Activated naive CD4-positive, alpha-beta T cell treated with anti-CD3 and anti-CD28 coated beads for 36 hours (primary cell): Measurements from ENCODE around the gene GALNT18. TPM values are rescaled to one million over a fixed set of nuclear protein-coding genes. Genes with fewer than 3 reads are reported as not detected.

ENCODE experiments used
- CTCF ChIA-PET: fragments of 350-600 bp; sonication (Branson Sonifier 250); formaldehyde crosslinking; loops from one replicate; lab custom pipeline; 2021; ENCODE audit warnings: antibody characterized with exemption; lab: Charles Lee
- DNase-seq: peaks from one replicate; pipeline ENCODE4 v3.0.0-alpha.2; 2020
- H3K27ac Mint-ChIP-seq: one replicate; pipeline ENCODE4 v1.8.0; 2021; ENCODE audit warnings: mild to moderate bottlenecking, mixed read lengths
- H3K27me3 Mint-ChIP-seq: one replicate; pipeline ENCODE4 v1.8.0; 2021; ENCODE audit warnings: low read depth, mixed read lengths
- H3K36me3 Mint-ChIP-seq: one replicate; pipeline ENCODE4 v1.8.0; 2021; ENCODE audit warnings: low read depth, mixed read lengths
- H3K4me1 Mint-ChIP-seq: one replicate; pipeline ENCODE4 v1.8.0; 2021; ENCODE audit warnings: low read depth, mixed read lengths
- H3K4me3 Mint-ChIP-seq: one replicate; pipeline ENCODE4 v1.8.0; 2021; ENCODE audit warnings: mild to moderate bottlenecking, moderate library complexity, mixed read lengths
- H3K9me3 Mint-ChIP-seq: one replicate; pipeline ENCODE4 v1.8.0; 2021; ENCODE audit warnings: mixed read lengths
- intact Hi-C: fragments of 100-400 bp; cut with micrococcal nuclease; formaldehyde crosslinking; loops from one replicate; pipeline ENCODE4 v1.15.1; 2023
- total RNA-seq, 2 experiments: library from RNA; stranded (reverse); gene quantifications; one replicate each; pipeline ENCODE4 v1.2.3, GENCODE V29; 2021

The GALNT18 gene
- total RNA-seq, 2 experiments from 2014 or later: 4.3 to 4.7 TPM

DNA sequence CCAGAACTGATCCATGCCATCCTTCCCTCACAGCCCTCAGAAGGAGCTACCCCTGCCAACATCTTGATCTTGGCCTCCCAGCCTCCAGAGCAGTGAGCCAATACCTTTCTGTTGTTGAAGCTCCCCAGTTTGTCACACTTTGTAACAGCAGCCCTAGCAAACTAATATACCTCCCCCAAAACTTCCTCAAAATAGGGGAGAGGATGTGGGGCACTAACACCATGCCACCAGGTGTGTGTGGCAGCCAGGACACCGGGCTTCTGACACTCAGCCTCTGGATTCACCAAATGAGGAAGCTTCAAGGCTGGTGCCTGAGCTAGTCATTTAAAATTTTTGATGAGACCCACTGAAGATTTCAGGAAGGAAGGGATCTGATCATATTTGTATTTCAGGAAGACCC is 353.7 kb downstream of the GALNT18 start:
- Mint-ChIP-seq H3K27ac (no peak overlapping the region), H3K27me3 (peaks cover 3% of the 10 kb centered on the region), H3K36me3 (no peaks in the 10 kb centered on the region), H3K9me3 (no peaks in the 10 kb centered on the region), H3K4me1 (no peaks in the 10 kb centered on the region), H3K4me3 (no peak overlapping the region)
- CTCF ChIA-PET: interaction anchor here (1.0 to 1.6 kb wide), 2 partner anchors 225 to 233 kb away, joined by 4 to 5 read pairs; no protein-coding TSS in a partner anchor
- intact Hi-C loops: loop anchor here (5.0 to 10.0 kb wide), 3 partner anchors 336 to 517 kb away; no protein-coding TSS in a partner anchor
- DNase-seq: no peak

DNA sequence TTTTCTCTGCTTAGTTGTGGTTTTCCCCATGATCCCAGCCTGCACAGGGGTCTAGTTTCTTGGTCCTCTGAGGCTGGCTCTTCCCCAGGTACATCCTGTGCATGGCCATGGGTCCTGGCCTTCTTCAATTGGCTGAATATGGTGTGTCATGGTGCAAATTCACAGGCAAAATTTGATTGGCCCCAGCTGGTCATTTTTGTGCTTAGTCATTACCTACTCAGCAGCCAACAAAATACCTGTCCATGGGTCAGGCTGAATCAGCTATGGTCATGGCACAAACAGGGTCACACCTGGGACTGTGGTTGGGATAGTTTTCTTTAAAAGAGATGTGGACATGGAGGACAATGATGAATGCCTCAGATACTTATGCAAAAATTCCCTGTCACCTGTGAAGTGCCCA is 354.5 kb downstream of the GALNT18 start:
- Mint-ChIP-seq H3K27ac (no peak overlapping the region), H3K9me3 (no peaks in the 10 kb centered on the region), H3K27me3 (no peaks in the 10 kb centered on the region), H3K4me1 (no peaks in the 10 kb centered on the region), H3K4me3 (no peak overlapping the region), H3K36me3 (no peaks in the 10 kb centered on the region)
- intact Hi-C loops: loop anchor here (5.0 to 10.0 kb wide), 3 partner anchors 335 to 517 kb away; no protein-coding TSS in a partner anchor
- no peak for DNase-seq
- CTCF ChIA-PET: interaction anchor here (0.9 to 1.7 kb wide), 4 partner anchors 9 to 240 kb away, joined by 3 to 14 read pairs (median 3); no protein-coding TSS in a partner anchor

DNA sequence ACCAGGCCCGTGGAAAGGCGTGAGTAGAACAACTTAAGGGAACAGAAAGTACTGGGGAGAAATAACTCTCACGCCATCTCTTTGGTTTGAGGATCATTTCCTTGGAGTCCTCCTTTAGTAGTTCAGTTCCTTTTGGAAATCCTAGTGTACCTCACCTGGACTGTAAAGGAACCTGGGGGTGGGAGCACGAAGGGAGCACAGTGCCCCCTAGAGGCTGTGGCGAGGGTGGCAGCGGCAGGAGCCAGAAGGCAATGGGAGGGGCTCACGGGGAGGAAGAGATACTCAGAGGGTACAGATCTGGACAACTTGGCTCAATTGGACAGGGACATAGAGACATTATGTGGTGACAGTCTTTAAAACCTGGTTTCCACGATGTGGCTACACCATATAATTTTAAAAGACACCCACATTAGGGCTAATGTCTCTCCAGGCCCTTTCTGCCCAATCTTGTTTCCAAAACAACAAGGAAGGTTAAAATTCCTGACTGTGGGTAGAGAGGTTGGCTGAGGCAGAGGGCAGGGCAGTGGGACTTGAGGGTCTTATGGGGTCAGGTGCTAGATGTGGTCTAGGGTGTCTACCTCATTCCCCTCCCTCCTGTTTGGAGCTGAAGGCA is 355.7 kb downstream of the GALNT18 start:
- CTCF ChIA-PET: interaction anchor here (0.7 to 1.7 kb wide), 5 partner anchors 108 to 778 kb away, joined by 3 to 14 read pairs (median 4); no protein-coding TSS in a partner anchor
- no peak overlapping the region for H3K27ac Mint-ChIP-seq

DNA sequence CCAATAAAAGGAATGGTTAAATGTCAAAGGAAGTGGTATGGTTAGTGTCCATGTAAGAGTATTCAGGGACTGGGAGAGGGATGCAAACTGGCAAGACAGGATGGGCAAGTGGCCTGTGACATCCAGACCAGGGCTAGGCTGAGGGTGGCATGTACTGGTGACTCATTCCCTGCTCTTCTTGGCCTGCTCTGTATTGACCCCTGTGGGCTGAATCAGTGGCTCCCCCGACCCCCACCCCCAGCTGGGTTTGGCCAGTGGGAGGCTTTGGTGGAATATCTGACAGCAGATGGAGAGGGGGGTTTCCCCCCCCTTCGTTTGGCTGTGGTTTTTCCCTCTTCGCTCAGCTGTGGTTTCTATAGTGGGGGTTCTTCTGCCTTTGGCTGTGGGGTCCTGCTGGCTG is 356.5 kb downstream of the GALNT18 start:
- no peak for DNase-seq
- H3K27ac Mint-ChIP-seq: no peak overlapping the region
- no peaks in the 10 kb centered on the region for H3K27me3 Mint-ChIP-seq
- H3K9me3 Mint-ChIP-seq: no peaks in the 10 kb centered on the region
- no peaks in the 10 kb centered on the region for H3K4me1 Mint-ChIP-seq
- H3K4me3 Mint-ChIP-seq: no peak overlapping the region
- CTCF ChIA-PET: interaction anchor here (0.7 to 1.1 kb wide), 2 partner anchors 228 to 238 kb away, joined by 3 to 6 read pairs; no protein-coding TSS in a partner anchor
- no peaks in the 10 kb centered on the region for H3K36me3 Mint-ChIP-seq
- intact Hi-C loops: loop anchor here (5.0 to 10.0 kb wide), 3 partner anchors 333 to 519 kb away; no protein-coding TSS in a partner anchor

More for the DNA sequence above, 355.7 kb downstream of the GALNT18 start:
- peak; percentile 79 for DNase-seq
- H3K27me3 Mint-ChIP-seq: no peaks in the 10 kb centered on the region
- no peaks in the 10 kb centered on the region for H3K4me1 Mint-ChIP-seq
- no peaks in the 10 kb centered on the region for H3K9me3 Mint-ChIP-seq
- no peaks in the 10 kb centered on the region for H3K36me3 Mint-ChIP-seq
- H3K4me3 Mint-ChIP-seq: no peak overlapping the region
- intact Hi-C loops: loop anchor here (1.0 to 10.0 kb wide), 5 partner anchors 229 to 519 kb away; no protein-coding TSS in a partner anchor

DNA sequence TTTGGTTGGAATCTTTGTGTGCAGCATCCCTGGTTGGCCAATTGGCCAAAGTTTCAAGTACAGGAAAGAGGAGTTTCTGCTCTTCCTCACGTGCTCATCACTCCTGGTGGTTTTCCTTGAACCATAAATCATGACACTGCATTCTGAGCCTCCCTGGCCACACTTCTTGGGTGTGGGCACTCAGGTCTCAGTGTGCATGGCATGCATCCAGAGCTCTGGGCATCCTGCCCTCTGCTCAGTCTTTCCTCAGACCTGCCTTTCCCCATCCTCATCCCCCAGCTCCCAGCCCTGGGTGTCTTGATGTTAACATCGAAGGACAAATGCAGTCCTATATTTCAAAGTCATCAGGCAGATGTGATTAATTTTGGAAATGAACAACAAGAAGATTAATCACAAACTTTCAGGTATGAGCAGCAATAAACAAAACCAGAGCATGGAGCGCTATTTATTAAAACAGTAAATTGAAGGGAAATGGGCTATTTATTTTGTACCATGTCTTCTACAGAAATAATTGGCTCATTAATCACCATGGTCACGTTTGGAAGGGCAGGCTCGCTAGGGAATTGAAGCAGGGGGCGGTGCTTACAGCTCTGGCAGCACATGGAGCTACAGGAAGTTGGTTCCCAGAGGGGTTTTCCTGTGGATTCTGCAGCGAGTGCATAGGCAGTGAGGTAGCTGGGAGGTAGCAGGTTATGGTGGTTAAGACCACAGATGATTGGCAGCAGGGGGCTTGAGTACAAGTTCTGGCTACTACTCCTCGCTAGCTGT is 358.4 kb downstream of the GALNT18 start:
- Mint-ChIP-seq H3K4me3 (no peak overlapping the region), H3K36me3 (no peaks in the 10 kb centered on the region), H3K27ac (no peak overlapping the region), H3K27me3 (no peaks in the 10 kb centered on the region), H3K4me1 (no peaks in the 10 kb centered on the region), H3K9me3 (no peaks in the 10 kb centered on the region)
- CTCF ChIA-PET: interaction anchor here (0.9 to 1.0 kb wide), 2 partner anchors 225 to 684 kb away, joined by 3 to 4 read pairs; no protein-coding TSS in a partner anchor
- intact Hi-C loops: loop anchor here (10.0 kb wide), 1 partner anchor 521 kb away; no protein-coding TSS in a partner anchor
- DNase-seq: no peak

DNA sequence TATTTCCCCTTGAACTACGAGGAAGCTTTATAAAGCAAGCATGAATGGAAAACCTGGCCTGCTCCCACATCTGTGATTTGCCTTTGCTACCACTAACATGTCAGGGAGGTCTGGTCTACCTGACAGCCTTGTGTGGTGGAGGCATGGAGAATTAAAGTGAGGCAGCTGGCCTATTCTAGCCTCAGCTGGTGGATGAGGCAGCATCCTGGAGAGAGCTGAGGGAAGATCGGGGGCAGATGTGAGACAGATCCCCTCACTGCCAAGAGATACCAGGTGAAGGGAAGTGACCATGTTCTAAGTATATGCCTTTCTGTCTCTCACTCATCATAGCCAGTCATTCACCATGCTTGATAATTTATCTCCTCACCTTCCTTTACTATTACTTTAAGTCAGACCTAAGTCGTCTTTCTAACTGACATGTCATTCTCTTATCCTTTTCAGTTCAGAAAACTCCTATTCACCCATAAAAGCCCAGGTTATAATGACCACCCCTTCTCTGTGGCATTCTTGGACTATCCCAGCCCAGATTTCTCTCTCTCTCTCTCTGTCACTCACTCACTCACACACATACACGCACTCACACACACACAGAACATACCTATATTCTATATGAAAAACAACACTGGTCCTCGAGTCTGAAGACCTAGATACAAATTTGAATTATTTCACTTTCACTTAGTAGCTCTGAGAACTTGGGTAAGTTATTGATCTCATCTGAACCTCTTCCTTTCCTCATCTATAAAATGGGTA is 359.5 kb downstream of the GALNT18 start:
- Mint-ChIP-seq H3K27ac (no peak overlapping the region), H3K9me3 (no peaks in the 10 kb centered on the region), H3K4me1 (no peaks in the 10 kb centered on the region), H3K4me3 (no peak overlapping the region), H3K27me3 (no peaks in the 10 kb centered on the region), H3K36me3 (no peaks in the 10 kb centered on the region)
- DNase-seq: no peak
- CTCF ChIA-PET: interaction anchor here (0.6 to 1.5 kb wide), 4 partner anchors 14 to 686 kb away, joined by 3 to 7 read pairs (median 4); no protein-coding TSS in a partner anchor
- intact Hi-C loops: loop anchor here (10.0 kb wide), 1 partner anchor 522 kb away; no protein-coding TSS in a partner anchor

DNA sequence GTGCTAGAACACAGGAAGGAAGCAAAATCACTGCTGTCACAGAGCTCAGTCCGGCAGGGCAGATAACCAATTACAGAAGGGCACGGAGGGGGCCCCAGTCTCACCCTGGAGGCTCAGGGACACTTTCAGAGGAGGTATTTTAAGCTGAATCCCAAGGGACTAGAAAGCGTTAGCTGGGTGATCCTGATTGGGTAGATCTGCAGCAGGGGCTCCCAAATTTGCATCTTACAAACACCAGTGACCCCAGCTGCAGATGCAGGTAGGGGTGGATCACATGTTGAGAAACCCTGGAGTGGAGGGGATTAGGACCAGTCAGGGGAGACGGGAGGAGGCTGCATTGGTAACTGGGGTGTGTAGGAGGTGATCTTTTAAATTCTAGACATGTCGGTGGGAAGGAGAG is 360.2 kb downstream of the GALNT18 start:
- H3K27ac Mint-ChIP-seq: no peak overlapping the region
- CTCF ChIA-PET: interaction anchor here (1.5 kb wide), 1 partner anchor 233 kb away, joined by 7 read pairs; no protein-coding TSS in a partner anchor

DNA sequence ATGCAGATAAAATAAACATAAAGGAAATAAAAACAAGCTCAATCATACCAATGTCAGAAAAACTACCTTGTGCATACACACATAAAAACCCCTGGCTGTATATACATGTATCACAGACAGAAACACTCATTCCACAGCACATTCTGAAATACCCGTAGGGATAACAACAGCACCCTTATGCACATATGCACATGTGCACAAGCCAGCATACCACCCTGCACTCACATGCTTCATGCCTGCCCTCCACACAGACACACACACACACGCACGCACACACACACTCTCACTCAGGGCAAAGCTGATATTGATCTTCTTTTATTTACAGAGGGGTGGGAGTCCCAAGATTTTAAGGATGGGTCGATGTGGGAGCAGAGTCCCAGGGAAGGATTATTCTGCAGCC is 360.9 kb downstream of the GALNT18 start:
- intact Hi-C loops: loop anchor here (10.0 kb wide), 1 partner anchor 524 kb away; no protein-coding TSS in a partner anchor
- no peak overlapping the region for H3K4me3 Mint-ChIP-seq

More for the DNA sequence above, 360.2 kb downstream of the GALNT18 start:
- H3K36me3 Mint-ChIP-seq: no peaks in the 10 kb centered on the region
- H3K27me3 Mint-ChIP-seq: no peaks in the 10 kb centered on the region
- H3K4me3 Mint-ChIP-seq: no peak overlapping the region
- H3K4me1 Mint-ChIP-seq: no peaks in the 10 kb centered on the region
- no peaks in the 10 kb centered on the region for H3K9me3 Mint-ChIP-seq
- intact Hi-C loops: loop anchor here (10.0 kb wide), 1 partner anchor 523 kb away; no protein-coding TSS in a partner anchor
- DNase-seq: no peak

DNA sequence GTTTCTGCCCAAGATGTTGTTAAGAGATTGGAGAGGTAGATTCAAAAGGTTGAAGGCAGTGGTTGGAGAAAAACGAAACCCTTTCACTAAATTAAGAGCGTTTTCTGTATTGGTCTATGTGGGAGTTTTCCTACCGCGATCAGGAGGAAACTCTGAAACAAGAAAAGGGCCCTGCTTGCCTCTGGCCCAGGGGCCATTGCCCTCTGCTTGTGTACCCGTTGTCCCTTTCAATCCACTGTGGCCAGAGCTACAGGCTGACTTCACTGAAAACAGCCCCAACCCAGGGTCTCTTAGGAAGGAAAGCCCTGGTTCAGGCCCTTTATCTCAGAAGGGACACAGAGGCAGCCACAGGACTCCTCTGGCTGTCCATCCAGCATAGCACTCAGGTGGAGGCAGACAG is 367.8 kb downstream of the GALNT18 start:
- H3K4me1 Mint-ChIP-seq: no peaks in the 10 kb centered on the region
- H3K36me3 Mint-ChIP-seq: no peaks in the 10 kb centered on the region
- DNase-seq: no peak
- H3K27me3 Mint-ChIP-seq: no peaks in the 10 kb centered on the region
- no peak overlapping the region for H3K27ac Mint-ChIP-seq
- intact Hi-C loops: no loop called here
- H3K4me3 Mint-ChIP-seq: no peak overlapping the region
- no peaks in the 10 kb centered on the region for H3K9me3 Mint-ChIP-seq
- CTCF ChIA-PET: interaction anchor here (0.7 kb wide), 1 partner anchor 216 kb away, joined by 3 read pairs; no protein-coding TSS in a partner anchor

More for the DNA sequence above, 360.9 kb downstream of the GALNT18 start:
- CTCF ChIA-PET: no interaction called here
- Mint-ChIP-seq H3K4me1 (no peaks in the 10 kb centered on the region), H3K36me3 (no peaks in the 10 kb centered on the region), H3K9me3 (no peaks in the 10 kb centered on the region), H3K27me3 (no peaks in the 10 kb centered on the region), H3K27ac (no peak overlapping the region)
- DNase-seq: no peak

DNA sequence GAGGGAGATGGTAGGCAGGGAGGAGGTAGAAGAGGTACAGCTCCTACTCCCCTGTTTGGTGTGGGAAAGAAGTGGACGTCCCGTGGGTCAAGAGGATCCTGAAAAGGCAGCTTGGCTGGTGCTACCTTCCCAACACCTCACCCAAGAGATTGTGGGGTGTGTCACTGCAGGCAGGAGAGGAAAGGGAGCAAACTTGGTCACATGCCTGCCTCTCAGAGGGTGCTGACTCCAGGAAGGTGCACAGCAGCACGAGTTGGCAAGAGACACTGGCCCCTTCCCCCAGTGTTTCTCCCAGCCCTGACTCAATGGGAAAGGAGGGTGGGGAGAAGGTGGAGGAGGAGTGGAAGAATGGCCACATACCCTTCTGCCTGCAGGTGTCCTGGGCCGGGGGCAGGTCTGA is 368.3 kb downstream of the GALNT18 start:
- no peaks in the 10 kb centered on the region for H3K27me3 Mint-ChIP-seq
- CTCF ChIA-PET: no interaction called here
- no peaks in the 10 kb centered on the region for H3K4me1 Mint-ChIP-seq
- DNase-seq: no peak
- intact Hi-C loops: no loop called here
- no peak overlapping the region for H3K27ac Mint-ChIP-seq
- H3K9me3 Mint-ChIP-seq: no peaks in the 10 kb centered on the region
- H3K4me3 Mint-ChIP-seq: no peak overlapping the region
- no peaks in the 10 kb centered on the region for H3K36me3 Mint-ChIP-seq

DNA sequence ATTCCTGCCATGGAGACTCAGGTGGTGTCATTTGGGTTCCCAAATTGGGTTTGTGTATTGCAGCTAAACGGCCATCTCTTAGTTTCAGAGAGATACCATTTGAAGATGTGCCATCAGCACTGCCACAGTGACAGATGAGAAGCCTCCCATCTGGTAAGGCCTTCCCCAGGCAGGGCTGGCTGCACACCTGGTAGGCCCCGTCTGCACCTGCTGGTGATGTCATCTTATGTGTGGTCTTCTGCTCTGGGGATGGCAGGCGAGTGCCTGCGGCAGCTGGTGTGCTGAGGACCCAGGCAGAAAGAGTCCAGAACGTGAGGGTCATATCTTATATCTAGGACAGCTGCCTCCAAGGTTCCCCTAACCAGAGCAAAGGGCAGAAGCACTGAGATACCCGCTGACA is 369.4 kb downstream of the GALNT18 start:
- no peaks in the 10 kb centered on the region for H3K27me3 Mint-ChIP-seq
- H3K9me3 Mint-ChIP-seq: no peaks in the 10 kb centered on the region
- intact Hi-C loops: no loop called here
- H3K36me3 Mint-ChIP-seq: no peaks in the 10 kb centered on the region
- H3K27ac Mint-ChIP-seq: no peak overlapping the region
- CTCF ChIA-PET: interaction anchor here (0.6 kb wide), 1 partner anchor 673 kb away, joined by 3 read pairs; no protein-coding TSS in a partner anchor
- no peak for DNase-seq
- no peaks in the 10 kb centered on the region for H3K4me1 Mint-ChIP-seq
- H3K4me3 Mint-ChIP-seq: no peak overlapping the region
